Lower leg skin (tissue), 3 donors: ENCODE data around the gene VPS33B.

Source experiments
- CTCF ChIP-seq, 3 donors: fragments of 450-650 bp; IDR thresholded peaks; one replicate each; pipeline ENCODE4 v1.5.1; 2016; ENCODE audit warnings: antibody characterized with exemption in 3 of 3, mild to moderate bottlenecking in 3 of 3, moderate library complexity in 2 of 3
- POLR2A ChIP-seq, 2 donors: fragments of 450-650 bp; IDR thresholded peaks; one replicate each; pipeline ENCODE4 v1.6.1; 2016 to 2017; ENCODE audit warnings: antibody characterized with exemption in 2 of 2, mild to moderate bottlenecking in 1 of 2, moderate library complexity in 1 of 2

DNA sequence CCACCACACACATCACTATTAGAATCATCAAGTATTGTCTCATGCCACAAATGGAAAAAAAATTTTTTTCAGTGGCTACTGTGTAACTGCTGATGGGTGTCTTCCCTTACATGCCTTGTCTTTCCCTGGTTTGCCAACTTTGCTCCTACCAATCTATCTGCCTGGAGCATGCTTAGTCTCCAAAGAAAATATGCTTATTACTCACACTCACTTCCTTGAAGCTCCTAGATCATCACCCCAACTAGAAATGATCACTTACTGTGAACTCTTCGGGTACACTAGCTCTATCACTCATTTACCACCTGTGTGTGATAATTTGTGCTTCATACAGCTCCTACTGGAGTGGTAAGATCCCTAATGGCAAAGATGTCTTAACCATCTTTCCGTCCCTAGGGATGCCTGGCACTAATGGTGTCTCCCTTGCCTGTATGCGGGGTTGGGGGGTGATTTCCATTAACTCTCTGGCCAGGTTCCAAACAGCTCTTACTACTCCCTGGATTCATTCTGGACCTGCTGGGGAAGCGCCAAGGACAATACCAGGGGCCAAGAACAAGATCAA lies 799 bp downstream of the VPS33B start:
- TF ChIP-seq POLR2A (IDR thresholded peaks at IDR 0.05): no peak
- TF ChIP-seq CTCF (IDR thresholded peaks at IDR 0.05): no peak
